SU-DHL-6 (cell line): ENCODE measurements around the gene GRK3.

Source experiments
- CTCF ChIP-seq: fragments of 200-600 bp; sonication (generic); IDR thresholded peaks from one replicate; pipeline ENCODE4 v1.5.1; 2017; ENCODE audit warnings: antibody characterized with exemption, mild to moderate bottlenecking, low read length, moderate library complexity; ENCODE audit not compliant: insufficient read depth, poor library complexity, severe bottlenecking
- EZH2phosphoT487 ChIP-seq: fragments of 200-600 bp; sonication (generic), shearing (Covaris generic); conservative IDR thresholded peaks from 2 replicates; pipeline ENCODE4 v1.6.1; 2018; ENCODE audit warnings: mild to moderate bottlenecking, antibody characterized with exemption, low read length, moderate library complexity, mixed read lengths

- TF ChIP-seq EZH2phosphoT487 (no peak), CTCF (no peak)
These were observed 195.4 kb downstream of the GRK3 start for GRCh38 chr22:25759825-25760231.
